Activated T-helper 2 cell treated with anti-CD3 and anti-CD28 coated beads, Interferon-gamma antibody, Interleukin-2, Interleukin-4, amounts not matched to agents 10 μg/mL and 5 μg/mL and 100 μg/mL, durations not matched to agents 14 hours and 24 hours and 36 hours (primary cell): Measurements from ENCODE around the gene CDC7. TPM values are rescaled to one million over a fixed set of nuclear protein-coding genes. Genes with fewer than 3 reads are reported as not detected.
"Not testable (repeated sequence)": the region's sequence is repeated elsewhere in the genome, so short reads cannot be mapped to it uniquely, and the experiment has no call there.

Source experiments
- DNase-seq: peaks from one replicate; pipeline ENCODE4 v3.0.0; 2021; ENCODE audit warnings: low spot score
- H3K27ac Mint-ChIP-seq: one replicate; pipeline ENCODE4 v1.8.0; 2021; ENCODE audit warnings: mixed read lengths
- H3K27me3 Mint-ChIP-seq: one replicate; pipeline ENCODE4 v1.8.0; 2021; ENCODE audit warnings: low read depth, mixed read lengths
- H3K36me3 Mint-ChIP-seq: one replicate; pipeline ENCODE4 v1.8.0; 2021; ENCODE audit warnings: low read depth, mixed read lengths
- H3K4me1 Mint-ChIP-seq: one replicate; pipeline ENCODE4 v1.8.0; 2021; ENCODE audit warnings: low read depth, mixed read lengths
- H3K4me3 Mint-ChIP-seq: one replicate; pipeline ENCODE4 v1.8.0; 2021; ENCODE audit warnings: low read depth, mild to moderate bottlenecking, moderate library complexity, mixed read lengths
- H3K9me3 Mint-ChIP-seq: one replicate; pipeline ENCODE4 v1.8.0; 2021; ENCODE audit warnings: mixed read lengths
- intact Hi-C: fragments of 100-400 bp; cut with micrococcal nuclease; formaldehyde crosslinking; loops from one replicate; pipeline ENCODE4 v1.15.1; 2023
- total RNA-seq: library from RNA; stranded (reverse); gene quantifications from 2 replicates; pipeline ENCODE4 v1.2.3, GENCODE V29; 2022

The CDC7 gene
- total RNA-seq: 27.4 and 28.8 TPM in 2 replicates

GRCh38 chr1:91500756-91501522, at the start of gene CDC7:
Gene CDC7 (plus strand): TSS chr1:91500851. CDS start chr1:91501717, 866 bp downstream.
- no peaks in the 10 kb centered on the region for H3K27me3 Mint-ChIP-seq
- intact Hi-C loops: loop anchor here (1.0 to 5.0 kb wide), 5 partner anchors 219 to 654 kb away; no protein-coding TSS in a partner anchor
- H3K27ac Mint-ChIP-seq: no peak within 1 kb of the TSS
- H3K4me3 Mint-ChIP-seq: no peak within 1 kb of the TSS
- peak; percentile 84 for DNase-seq
- peaks cover 29% of the 10 kb centered on the region for H3K4me1 Mint-ChIP-seq
- H3K36me3 Mint-ChIP-seq: peaks cover 19% of the 10 kb centered on the region
- H3K9me3 Mint-ChIP-seq: no peaks in the 10 kb centered on the region

GRCh38 chr1:91454136-91454535, 46.5 kb upstream of the CDC7 start:
- no peaks in the 10 kb centered on the region for H3K9me3 Mint-ChIP-seq
- intact Hi-C loops: no loop called here

GRCh38 chr1:91455334-91455733, 45.3 kb upstream of the CDC7 start:
- no peak overlapping the region for H3K27ac Mint-ChIP-seq
- H3K9me3 Mint-ChIP-seq: no peaks in the 10 kb centered on the region
- peaks cover 1% of the 10 kb centered on the region for H3K4me1 Mint-ChIP-seq
- DNase-seq: no peak
- no peaks in the 10 kb centered on the region for H3K36me3 Mint-ChIP-seq
- H3K27me3 Mint-ChIP-seq: peaks cover 5% of the 10 kb centered on the region
- no peak overlapping the region for H3K4me3 Mint-ChIP-seq
- intact Hi-C loops: no loop called here

More at GRCh38 chr1:91454136-91454535, 46.5 kb upstream of the CDC7 start:
- no peak for DNase-seq
- H3K27ac Mint-ChIP-seq: no peak overlapping the region
- peaks cover 12% of the 10 kb centered on the region for H3K27me3 Mint-ChIP-seq
- no peaks in the 10 kb centered on the region for H3K36me3 Mint-ChIP-seq
- H3K4me1 Mint-ChIP-seq: peaks cover 1% of the 10 kb centered on the region
- H3K4me3 Mint-ChIP-seq: no peak overlapping the region

- no peak overlapping the region for H3K4me3 Mint-ChIP-seq
- intact Hi-C loops: no loop called here
- DNase-seq: no peak
- no peaks in the 10 kb centered on the region for H3K9me3 Mint-ChIP-seq
- peaks cover 5% of the 10 kb centered on the region for H3K27me3 Mint-ChIP-seq
- H3K36me3 Mint-ChIP-seq: no peaks in the 10 kb centered on the region
- peaks cover 1% of the 10 kb centered on the region for H3K4me1 Mint-ChIP-seq
- H3K27ac Mint-ChIP-seq: no peak overlapping the region
Observed at GRCh38 chr1:91455896-91456295, 44.8 kb upstream of the CDC7 start.

- H3K36me3 Mint-ChIP-seq, H3K27me3 Mint-ChIP-seq, intact Hi-C loops, H3K4me3 Mint-ChIP-seq, H3K27ac Mint-ChIP-seq, H3K4me1 Mint-ChIP-seq, DNase-seq: not testable (repeated sequence)
- H3K9me3 Mint-ChIP-seq: peaks cover 26% of the 10 kb centered on the region
Observed at GRCh38 chr1:91465350-91465749, 35.3 kb upstream of the CDC7 start.

- no peaks in the 10 kb centered on the region for H3K9me3 Mint-ChIP-seq
- H3K27ac Mint-ChIP-seq: no peak overlapping the region
- peaks cover 10% of the 10 kb centered on the region for H3K27me3 Mint-ChIP-seq
- no peaks in the 10 kb centered on the region for H3K4me1 Mint-ChIP-seq
- H3K36me3 Mint-ChIP-seq: no peaks in the 10 kb centered on the region
- intact Hi-C loops: no loop called here
- H3K4me3 Mint-ChIP-seq: no peak overlapping the region
- no peak for DNase-seq
Observed at GRCh38 chr1:91476533-91477217, 24.0 kb upstream of the CDC7 start.

- Mint-ChIP-seq H3K27me3 (peaks cover 9% of the 10 kb centered on the region), H3K4me3 (no peak overlapping the region), H3K27ac (no peak overlapping the region), H3K9me3 (no peaks in the 10 kb centered on the region), H3K4me1 (peaks cover 5% of the 10 kb centered on the region), H3K36me3 (no peaks in the 10 kb centered on the region)
- no peak for DNase-seq
- intact Hi-C loops: no loop called here
Observed at GRCh38 chr1:91487469-91487868, 13.2 kb upstream of the CDC7 start.

GRCh38 chr1:91490501-91490900, 10.2 kb upstream of the CDC7 start:
- intact Hi-C loops: no loop called here
- Mint-ChIP-seq H3K9me3 (no peaks in the 10 kb centered on the region), H3K27ac (no peak overlapping the region), H3K4me3 (no peak overlapping the region), H3K4me1 (peaks cover 5% of the 10 kb centered on the region), H3K36me3 (no peaks in the 10 kb centered on the region), H3K27me3 (peaks cover 6% of the 10 kb centered on the region)
- DNase-seq: no peak

- Mint-ChIP-seq H3K4me3 (no peak overlapping the region), H3K9me3 (no peaks in the 10 kb centered on the region), H3K27me3 (peaks cover 4% of the 10 kb centered on the region), H3K36me3 (peaks cover 12% of the 10 kb centered on the region), H3K27ac (no peak overlapping the region), H3K4me1 (peaks cover 13% of the 10 kb centered on the region)
- intact Hi-C loops: no loop called here
- no peak for DNase-seq
Observed at GRCh38 chr1:91498035-91498434, 2.6 kb upstream of the CDC7 start.

GRCh38 chr1:91498498-91499245, 2.0 kb upstream of the CDC7 start:
- no peak overlapping the region for H3K27ac Mint-ChIP-seq
- peaks cover 13% of the 10 kb centered on the region for H3K4me1 Mint-ChIP-seq
- no peak overlapping the region for H3K4me3 Mint-ChIP-seq
- H3K27me3 Mint-ChIP-seq: peaks cover 4% of the 10 kb centered on the region
- H3K36me3 Mint-ChIP-seq: peaks cover 12% of the 10 kb centered on the region
- DNase-seq: no peak
- no peaks in the 10 kb centered on the region for H3K9me3 Mint-ChIP-seq
- intact Hi-C loops: no loop called here

GRCh38 chr1:91499346-91499745, 1.3 kb upstream of the CDC7 start:
- intact Hi-C loops: no loop called here
- Mint-ChIP-seq H3K36me3 (peaks cover 12% of the 10 kb centered on the region), H3K4me1 (peaks cover 15% of the 10 kb centered on the region), H3K27me3 (peaks cover 4% of the 10 kb centered on the region), H3K9me3 (no peaks in the 10 kb centered on the region), H3K4me3 (no peak overlapping the region), H3K27ac (no peak overlapping the region)
- DNase-seq: no peak

GRCh38 chr1:91499904-91500755, 521 bp upstream of the CDC7 start:
- intact Hi-C loops: loop anchor here (5.0 kb wide), 4 partner anchors 218 to 653 kb away; no protein-coding TSS in a partner anchor
- Mint-ChIP-seq H3K4me1 (peaks cover 23% of the 10 kb centered on the region), H3K27ac (no peak overlapping the region), H3K4me3 (no peak overlapping the region), H3K27me3 (peaks cover 2% of the 10 kb centered on the region), H3K36me3 (peaks cover 18% of the 10 kb centered on the region), H3K9me3 (no peaks in the 10 kb centered on the region)
- DNase-seq: no peak
